A673 (cell line): ENCODE results near the gene RALB.

Experiments
- EZH2 ChIP-seq: fragments of 200-600 bp; sonication (generic); IDR thresholded peaks from 2 replicates; pipeline ENCODE4 v1.6.1; 2017; ENCODE audit warnings: borderline replicate concordance, low read depth, mild to moderate bottlenecking, mixed read lengths, antibody characterized with exemption, low read length; ENCODE audit not compliant: poor library complexity, severe bottlenecking
- TF ChIP-seq, protein P1 (sequence below): fragments of 300-800, 200-600 bp; sonication (generic); conservative IDR thresholded peaks from 2 replicates; pipeline ENCODE4 v1.5.1; 2017; ENCODE audit warnings: low read depth, mild to moderate bottlenecking, antibody characterized with exemption, low read length, moderate library complexity, mixed read lengths

DNA sequence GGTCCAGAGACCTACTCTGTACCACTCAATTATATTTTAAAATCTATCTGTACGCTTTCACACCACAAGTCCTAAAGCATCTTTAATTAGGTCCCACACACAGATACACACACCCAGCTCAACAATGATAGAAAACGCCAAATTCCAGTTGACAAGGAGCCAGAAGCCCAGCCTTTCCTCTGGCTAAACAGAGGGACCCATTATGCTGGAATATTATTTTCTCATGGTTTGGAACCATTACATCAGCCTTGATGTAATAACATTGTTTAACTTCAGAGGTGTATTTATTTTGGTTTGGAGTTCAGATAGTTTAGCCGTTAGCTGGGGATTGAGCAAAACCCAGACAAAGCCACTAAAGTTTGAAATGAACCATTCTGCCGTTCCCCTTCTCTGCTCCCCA lies 79.3 kb downstream of the RALB start:
- TF ChIP-seq, protein P1, sequence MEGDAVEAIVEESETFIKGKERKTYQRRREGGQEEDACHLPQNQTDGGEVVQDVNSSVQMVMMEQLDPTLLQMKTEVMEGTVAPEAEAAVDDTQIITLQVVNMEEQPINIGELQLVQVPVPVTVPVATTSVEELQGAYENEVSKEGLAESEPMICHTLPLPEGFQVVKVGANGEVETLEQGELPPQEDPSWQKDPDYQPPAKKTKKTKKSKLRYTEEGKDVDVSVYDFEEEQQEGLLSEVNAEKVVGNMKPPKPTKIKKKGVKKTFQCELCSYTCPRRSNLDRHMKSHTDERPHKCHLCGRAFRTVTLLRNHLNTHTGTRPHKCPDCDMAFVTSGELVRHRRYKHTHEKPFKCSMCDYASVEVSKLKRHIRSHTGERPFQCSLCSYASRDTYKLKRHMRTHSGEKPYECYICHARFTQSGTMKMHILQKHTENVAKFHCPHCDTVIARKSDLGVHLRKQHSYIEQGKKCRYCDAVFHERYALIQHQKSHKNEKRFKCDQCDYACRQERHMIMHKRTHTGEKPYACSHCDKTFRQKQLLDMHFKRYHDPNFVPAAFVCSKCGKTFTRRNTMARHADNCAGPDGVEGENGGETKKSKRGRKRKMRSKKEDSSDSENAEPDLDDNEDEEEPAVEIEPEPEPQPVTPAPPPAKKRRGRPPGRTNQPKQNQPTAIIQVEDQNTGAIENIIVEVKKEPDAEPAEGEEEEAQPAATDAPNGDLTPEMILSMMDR = no peak
- TF ChIP-seq EZH2 = no peak
